HG03159 (cell line): ENCODE measurements around the gene NUDT3.
"Not testable (repeated sequence)": the region's sequence is repeated elsewhere in the genome, so short reads cannot be mapped to it uniquely, and the experiment has no call there.

Source experiments
- ATAC-seq: cut with Tn5 transposase; IDR thresholded peaks from one replicate; pipeline ENCODE4 v1.9.1; 2021; ENCODE audit warnings: mild to moderate bottlenecking, moderate library complexity; ENCODE audit not compliant: unreplicated experiment

Gene NUDT3

DNA sequence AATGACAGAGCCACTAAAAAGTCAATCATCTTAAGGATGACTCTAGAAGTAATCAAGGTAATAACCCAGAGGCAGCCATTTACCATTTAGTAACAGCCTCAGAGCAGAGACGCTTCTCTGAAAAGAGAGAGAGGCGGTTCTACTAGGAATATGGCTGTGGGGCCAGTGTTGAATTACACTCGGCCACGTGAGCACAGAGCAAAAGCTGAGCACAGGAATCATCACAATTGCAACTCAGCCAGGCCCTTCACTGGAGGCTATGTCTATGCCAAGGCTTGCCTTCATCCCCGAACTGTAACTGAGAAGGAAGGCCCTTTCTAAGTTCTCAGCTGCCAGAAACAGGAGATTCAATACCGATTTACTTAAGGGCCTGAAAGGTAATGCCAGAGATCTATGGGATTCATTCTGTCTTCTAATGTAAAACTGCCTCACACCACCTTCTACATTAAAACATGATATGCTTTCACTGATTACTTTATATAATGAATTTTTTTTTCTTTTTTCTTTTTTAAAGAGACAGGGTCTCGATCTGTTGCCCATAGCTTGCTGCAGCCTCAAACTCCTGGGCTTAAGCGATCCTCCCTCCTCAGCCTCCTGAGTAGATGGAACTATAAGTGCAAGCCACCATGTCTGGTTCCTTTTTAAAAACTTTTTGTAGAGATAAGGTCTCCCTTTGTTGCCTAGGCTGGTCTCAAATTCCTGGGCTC is 67.6 kb downstream of the NUDT3 start:
- ATAC-seq, result no peak

GRCh38 chr6:34324221-34324620 is 68.2 kb downstream of the NUDT3 start:
- ATAC-seq, result not testable (repeated sequence)

DNA sequence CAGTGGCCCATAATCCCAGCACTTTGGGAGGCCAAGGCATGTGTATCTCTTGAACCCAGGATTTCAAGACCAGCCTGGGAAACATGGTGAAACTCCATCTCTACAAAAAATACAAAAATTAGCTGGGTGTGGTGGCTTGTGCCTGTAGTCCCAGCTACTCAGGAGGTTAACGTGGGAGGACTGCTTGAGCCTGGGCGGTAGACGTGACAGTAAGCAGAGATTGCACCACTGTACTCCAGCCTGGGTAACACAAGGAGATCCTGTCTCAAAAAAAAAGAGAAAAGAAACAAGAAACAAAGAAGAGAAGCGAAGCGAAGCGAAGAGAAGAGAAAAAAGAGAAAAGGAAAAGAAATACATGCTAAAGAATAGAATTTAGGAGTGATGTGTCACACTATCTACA is 69.2 kb downstream of the NUDT3 start:
- no peak for ATAC-seq

GRCh38 chr6:34322732-34323131 is 69.7 kb downstream of the NUDT3 start:
- ATAC-seq, result no peak

DNA sequence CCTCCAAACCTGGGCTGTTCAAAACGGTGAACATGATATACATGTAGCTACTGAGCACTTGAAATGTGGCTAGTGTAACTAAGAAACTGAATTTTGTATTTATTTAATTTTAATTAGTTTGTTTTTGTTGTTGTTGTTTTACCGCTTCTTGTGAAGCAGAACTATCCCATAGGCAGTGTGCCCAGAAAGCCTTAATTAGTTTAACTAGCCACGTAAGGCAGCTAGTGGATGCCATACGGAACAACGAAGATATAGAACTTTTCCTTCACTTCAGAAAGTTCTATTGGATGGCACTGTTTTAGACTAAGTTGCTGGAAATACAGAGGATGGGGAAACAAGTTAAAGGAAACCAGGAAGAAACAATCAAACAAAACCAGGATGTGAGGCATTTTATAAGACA is 70.6 kb downstream of the NUDT3 start:
- ATAC-seq, result no peak

DNA sequence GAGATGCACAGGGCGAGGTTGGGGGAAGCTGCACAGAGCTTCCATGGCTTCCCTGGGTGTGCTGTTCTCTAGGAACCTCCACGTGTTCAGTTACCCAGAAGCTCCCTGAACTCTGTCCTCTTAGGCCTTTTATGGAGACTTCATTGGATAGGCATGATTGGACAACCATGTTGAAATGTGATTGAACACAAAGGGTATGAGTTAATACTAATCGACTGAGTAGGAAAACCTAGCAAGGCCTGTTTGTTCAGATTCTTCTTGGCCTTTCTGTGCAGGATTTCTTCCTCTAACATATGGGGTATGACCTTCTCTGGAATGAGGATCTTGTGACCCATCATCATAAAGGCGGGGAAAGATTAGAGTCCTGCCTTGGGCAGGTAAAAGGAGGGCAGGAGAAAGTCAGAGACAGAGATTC is 73.0 kb downstream of the NUDT3 start:
- ATAC-seq, result no peak

DNA sequence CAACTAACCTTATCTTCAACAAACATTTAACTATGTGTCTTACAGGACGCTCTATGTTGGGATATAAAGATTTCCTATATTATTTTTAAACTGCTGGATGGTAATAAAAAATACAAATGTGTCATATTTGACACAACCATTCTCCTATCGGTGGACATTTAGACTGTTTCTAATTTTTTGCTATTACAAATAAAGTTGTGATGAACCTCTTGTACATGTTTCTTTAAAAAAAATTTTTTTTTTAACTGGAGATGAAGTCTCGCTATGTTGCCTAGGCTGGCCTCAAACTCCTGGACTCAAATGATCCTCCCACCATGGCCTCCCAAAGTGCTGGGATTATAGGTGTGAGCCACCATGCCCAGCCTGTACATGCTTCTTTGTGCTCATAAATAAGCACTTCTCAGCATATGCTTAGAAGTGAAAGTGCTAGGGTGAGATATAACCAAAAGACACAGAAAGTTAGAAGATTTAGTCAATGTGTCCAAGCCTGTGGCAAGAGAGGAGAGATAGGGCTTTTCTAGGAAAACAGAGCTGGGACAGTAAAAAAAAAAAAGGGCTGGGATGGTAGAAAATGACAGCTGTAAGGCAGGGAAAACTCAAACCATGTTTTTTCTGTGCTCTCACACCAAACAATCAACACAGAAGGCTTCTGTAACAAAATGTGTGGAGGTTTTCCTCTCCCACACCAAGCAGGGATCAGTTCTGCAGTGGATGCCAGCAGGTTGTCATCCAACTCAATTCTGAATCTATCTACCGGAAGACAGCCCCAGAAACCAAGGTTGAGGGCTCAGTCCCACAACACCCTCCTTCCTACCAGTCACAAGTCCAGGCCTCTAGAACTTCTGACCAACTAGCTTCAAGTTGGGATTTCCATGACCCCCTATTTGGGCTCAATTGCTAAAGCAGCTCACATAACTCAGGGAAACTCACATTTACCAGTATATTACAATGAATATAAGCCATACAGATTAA is 73.7 kb downstream of the NUDT3 start:
- ATAC-seq, result no peak

DNA sequence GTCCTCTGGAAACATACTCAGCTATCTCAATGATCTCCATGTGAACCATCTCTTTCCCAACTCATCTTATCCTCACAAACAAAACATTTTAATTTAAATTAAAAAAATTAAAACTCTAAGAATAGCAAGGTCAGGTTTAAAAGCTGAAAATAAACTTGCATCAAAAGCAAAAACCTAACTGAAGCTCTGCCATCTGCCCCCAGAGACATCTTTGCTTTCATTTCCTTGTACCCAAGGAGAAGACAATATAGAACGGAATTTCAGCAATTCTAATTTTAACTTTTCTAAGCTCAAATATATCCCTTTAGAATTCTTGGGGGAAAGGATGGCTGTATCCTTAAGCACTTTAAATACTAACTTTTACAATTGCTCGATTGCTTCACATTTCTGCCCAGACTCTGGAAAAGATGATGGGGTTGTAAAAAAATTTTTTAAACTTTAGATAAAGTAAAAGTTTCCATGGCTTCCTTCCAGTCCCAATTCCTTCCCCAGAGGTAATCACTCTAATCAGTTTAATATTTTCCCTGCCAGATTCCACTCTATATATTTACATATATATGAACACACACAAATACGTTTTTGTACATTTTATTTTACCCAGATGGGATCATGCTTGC is 74.5 kb downstream of the NUDT3 start:
- ATAC-seq, result no peak

DNA sequence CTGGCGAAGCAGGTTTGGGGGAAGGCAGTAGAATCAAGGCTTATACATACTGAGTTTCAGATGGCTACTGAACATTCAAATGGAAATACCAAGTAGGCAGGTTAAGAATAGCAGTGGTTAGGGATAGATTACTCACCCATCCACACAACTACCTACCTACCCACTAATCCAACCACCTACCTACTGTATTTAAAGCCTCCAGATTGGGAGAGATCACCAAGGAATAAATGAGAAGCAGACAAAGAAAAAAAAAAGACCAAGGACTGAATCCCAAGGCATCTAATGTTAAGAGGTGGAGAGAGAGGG is 75.3 kb downstream of the NUDT3 start:
- no peak for ATAC-seq

DNA sequence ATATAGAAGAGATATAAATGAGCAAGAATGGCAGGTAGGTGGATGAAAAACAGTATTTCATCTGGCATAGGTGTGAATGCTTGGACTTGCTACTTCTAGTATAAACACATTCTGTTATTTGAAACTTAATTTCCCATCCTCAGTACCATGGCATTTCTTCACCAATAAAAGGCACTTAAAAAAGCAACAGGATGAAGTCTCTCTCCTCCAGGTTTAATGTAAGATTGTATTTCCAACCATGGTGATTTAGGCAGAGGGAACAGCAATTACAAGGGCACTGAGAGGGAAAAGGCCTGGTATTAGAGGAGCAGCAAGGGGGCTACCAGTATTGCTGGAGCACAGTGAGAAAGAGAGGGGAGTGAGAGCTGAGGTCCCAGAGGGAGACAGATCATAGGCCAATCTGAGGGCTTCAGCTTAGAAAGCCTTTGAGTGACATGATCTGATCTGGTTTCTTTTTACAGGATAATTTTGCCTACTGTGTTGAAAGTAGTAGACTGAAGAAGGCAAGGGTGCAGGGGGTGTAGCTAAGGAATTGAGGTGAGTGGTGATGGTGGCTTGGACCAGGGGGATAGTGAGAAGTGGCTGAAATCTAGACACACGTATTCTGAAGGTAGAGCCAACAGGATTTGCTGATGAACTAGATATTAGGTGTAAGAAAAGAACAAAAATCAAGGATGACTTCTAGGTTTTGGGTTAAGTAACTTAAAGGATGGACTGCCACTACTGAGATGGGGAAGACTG is 75.9 kb downstream of the NUDT3 start:
- ATAC-seq, result no peak

DNA sequence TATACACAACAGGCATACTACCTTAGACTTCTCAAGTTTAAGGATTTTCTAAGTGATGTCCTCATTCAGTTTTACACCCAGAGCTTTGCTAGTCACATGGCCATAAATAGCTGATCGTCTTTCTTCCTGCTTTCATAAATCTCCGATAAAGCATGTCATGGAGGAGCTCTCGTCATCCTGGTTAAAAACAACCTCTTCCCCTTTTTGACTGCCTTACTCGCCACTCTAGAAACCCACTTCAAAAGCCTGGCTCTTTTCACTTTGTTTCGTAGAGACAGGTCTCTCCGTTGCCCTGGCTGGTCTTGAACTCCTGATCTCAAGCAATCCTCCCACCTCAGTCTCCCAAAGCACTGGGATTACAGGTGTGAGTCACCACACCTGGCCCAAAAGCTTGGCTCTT is 76.7 kb downstream of the NUDT3 start:
- no peak for ATAC-seq

GRCh38 chr6:34315256-34315655 is 77.2 kb downstream of the NUDT3 start:
- ATAC-seq, result no peak

GRCh38 chr6:34312259-34312658 is 80.2 kb downstream of the NUDT3 start:
- no peak for ATAC-seq

DNA sequence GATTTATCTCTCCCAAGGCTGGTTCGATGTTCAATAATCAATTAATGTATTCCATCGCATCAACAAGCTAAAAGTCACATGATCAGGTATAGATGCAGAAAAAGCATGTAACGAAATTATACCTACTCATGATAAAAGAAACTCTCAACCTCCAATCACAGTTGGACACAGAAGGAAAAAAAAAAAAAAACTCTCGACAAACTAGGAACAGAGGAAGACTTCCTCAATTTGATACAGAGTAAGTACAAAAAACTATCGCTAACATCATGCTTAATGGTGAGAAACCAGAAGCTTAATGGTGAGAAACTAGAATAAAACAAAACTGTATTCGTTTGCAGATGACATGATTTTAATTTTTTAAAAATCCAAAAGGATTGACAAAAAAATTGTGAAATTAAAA is 81.7 kb downstream of the NUDT3 start:
- ATAC-seq, result no peak

GRCh38 chr6:34308483-34308882 is 84.0 kb downstream of the NUDT3 start:
- no peak for ATAC-seq

DNA sequence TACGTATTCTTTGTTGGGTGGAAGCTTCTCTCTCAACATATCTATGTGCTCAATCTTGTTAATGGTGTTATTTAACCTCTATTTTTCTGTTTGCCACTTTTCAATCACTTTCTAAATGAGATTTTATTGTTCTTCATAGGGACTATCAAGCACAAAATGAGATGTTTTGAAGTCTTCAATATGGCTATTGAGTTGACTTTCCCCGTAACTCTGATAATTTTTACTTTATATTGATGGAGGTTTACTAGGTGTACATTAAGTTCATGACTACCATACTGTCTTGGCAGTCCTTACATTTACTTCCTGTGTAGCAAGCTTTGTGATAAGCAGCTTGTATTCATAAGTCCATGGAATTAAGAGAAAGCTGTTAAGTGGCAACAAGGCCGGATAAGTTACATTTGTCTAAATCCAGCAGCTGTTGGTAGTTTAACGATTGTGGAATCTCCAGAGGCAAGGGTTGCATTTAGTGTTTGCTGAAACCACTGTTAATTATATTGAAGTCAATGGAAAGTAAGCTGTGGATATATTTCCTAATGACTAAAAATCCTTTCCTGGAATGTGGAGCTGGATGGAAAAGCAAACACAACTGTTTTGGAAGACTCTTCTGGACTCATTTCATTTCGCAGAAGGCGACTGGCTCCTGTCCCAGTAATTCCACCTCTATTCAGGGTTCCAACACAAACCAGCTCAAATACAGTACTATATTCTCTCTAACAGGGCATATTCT is 86.3 kb downstream of the NUDT3 start:
- no peak for ATAC-seq

DNA sequence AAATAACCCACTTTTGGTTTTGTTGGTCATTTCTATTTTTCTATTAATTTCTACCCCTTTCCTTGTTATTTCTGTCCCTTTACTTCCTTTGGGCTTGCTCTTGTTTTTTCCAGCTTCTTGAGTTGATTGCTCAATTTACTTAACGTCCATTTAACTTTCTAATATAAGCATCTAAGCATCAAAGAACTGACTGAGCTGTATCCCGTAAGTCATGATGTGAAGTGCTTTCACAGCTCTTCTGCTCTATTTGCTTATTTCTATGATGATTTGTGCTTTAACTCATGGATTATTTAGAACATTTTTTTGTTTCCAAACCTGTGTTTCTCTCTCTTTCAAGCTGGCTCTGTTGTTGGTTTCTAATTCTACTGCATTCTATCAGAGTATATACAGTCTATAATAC is 87.0 kb downstream of the NUDT3 start:
- no peak for ATAC-seq

DNA sequence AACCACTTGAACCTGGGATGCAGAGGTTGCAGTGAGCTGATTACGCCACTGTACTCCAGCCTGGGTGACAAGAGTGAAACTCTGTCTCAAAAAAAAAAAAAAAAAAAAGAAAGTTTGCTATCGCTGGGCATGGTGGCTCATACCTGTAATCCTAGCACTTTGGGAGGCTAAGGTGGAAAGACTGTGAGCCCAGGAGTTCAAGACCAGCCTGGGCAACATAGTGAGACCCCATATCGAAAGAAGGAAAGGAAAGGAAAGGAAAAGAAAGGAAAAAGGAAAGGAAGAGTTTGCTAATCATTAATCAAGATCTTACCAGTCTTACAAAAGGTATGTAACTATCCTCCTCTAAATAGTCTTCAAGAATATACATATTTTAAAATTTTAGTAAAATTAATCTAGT is 88.3 kb downstream of the NUDT3 start:
- ATAC-seq, result no peak

- no peak for ATAC-seq
These were observed 89.5 kb downstream of the NUDT3 start for GRCh38 chr6:34302929-34303328.

GRCh38 chr6:34301408-34301807 is 91.1 kb downstream of the NUDT3 start:
- no peak for ATAC-seq

DNA sequence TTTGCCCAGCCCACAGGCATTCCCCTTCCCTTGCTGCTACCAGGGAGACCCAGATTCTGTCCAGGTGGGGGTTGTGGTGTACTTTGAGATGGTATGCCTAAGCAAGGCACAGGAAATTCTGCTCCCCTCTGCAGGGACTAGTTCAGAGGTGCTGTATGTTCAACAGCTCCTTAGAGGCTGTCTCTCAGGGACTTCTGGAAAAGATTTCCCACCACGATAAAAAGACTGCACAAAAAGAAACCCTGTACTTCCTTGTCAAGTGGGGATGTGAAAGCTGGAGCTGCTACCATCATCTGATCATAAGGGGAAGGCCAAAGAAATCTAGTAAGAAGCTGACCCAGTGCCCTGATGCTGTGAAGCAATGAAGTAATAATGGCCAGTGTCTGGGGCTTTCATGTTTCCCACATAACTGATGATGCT is 92.1 kb downstream of the NUDT3 start:
- ATAC-seq, result no peak
